ENCODE data around the gene DLGAP1.

DLGAP1 gene

GRCh38 chr18:3985020-3985419 is 470.1 kb downstream of the DLGAP1 start:
- peak; percentile 15 for DNase-seq

GRCh38 chr18:3984163-3984757 is 470.8 kb downstream of the DLGAP1 start:
- DNase-seq, result no peak

GRCh38 chr18:3983351-3983969 is 471.6 kb downstream of the DLGAP1 start:
- DNase-seq, result peak; percentile 74

GRCh38 chr18:3982541-3982940 is 472.6 kb downstream of the DLGAP1 start:
- DNase-seq, result peak; percentile 21

- DNase-seq, result no peak
Measured at GRCh38 chr18:3979024-3979423, 476.1 kb downstream of the DLGAP1 start.

- DNase-seq, result no peak
Measured at GRCh38 chr18:3973191-3973850, 481.8 kb downstream of the DLGAP1 start.

GRCh38 chr18:3972291-3972930 is 482.7 kb downstream of the DLGAP1 start:
- peak; percentile 27 for DNase-seq

- DNase-seq, result no peak
Measured at GRCh38 chr18:3970929-3971328, 484.2 kb downstream of the DLGAP1 start.

- no peak for DNase-seq
Measured at GRCh38 chr18:3967359-3968180, 487.5 kb downstream of the DLGAP1 start.

- DNase-seq, result peak; percentile 85
Measured at GRCh38 chr18:3966642-3967358, 488.3 kb downstream of the DLGAP1 start.

- DNase-seq, result no peak
Measured at GRCh38 chr18:3966246-3966641, 488.9 kb downstream of the DLGAP1 start.

GRCh38 chr18:3960977-3961376 is 494.1 kb downstream of the DLGAP1 start:
- no peak for DNase-seq

- no peak for DNase-seq
Measured at GRCh38 chr18:3960142-3960541, 495.0 kb downstream of the DLGAP1 start.

- no peak for DNase-seq
Measured at GRCh38 chr18:3952031-3952430, 503.1 kb downstream of the DLGAP1 start.

GRCh38 chr18:3950668-3951404 is 504.3 kb downstream of the DLGAP1 start:
- no peak for DNase-seq

- DNase-seq, result no peak
Measured at GRCh38 chr18:3948958-3949357, 506.1 kb downstream of the DLGAP1 start.

GRCh38 chr18:3947383-3947782 is 507.7 kb downstream of the DLGAP1 start:
- no peak for DNase-seq

- DNase-seq, result peak; percentile 24
Measured at GRCh38 chr18:3935305-3935704, 519.8 kb downstream of the DLGAP1 start.

- no peak for DNase-seq
Measured at GRCh38 chr18:3932276-3932675, 522.8 kb downstream of the DLGAP1 start.

GRCh38 chr18:3931542-3932112 is 523.5 kb downstream of the DLGAP1 start:
- no peak for DNase-seq

- DNase-seq, result no peak
Measured at GRCh38 chr18:3931013-3931315, 524.1 kb downstream of the DLGAP1 start.
